Spleen (tissue), 11 donors: ENCODE data around the gene WBP4. TPM values are rescaled to one million over a fixed set of nuclear protein-coding genes. Genes with fewer than 3 reads are reported as not detected.

Experiments used
- DNase-seq: peaks from one replicate; pipeline ENCODE4 v3.0.0-alpha.2; 2020
- H3K27ac ChIP-seq, 8 donors: fragments of 200-600 bp; sonication (generic) in 7 of 8; 1 replicate in 4 of 8; 2 replicates in 4 of 8; pipeline versions ENCODE4 v1.5.0 to v1.8.0; 2016 to 2021; ENCODE audit warnings: inconsistent platforms in 4 of 8, mild to moderate bottlenecking in 4 of 8, moderate library complexity in 1 of 8
- H3K27me3 ChIP-seq, 7 donors: fragments of 200-600 bp; sonication (generic) in 6 of 7; replicated peaks in 1 of 7; 1 replicate in 4 of 7; 2 replicates in 3 of 7; pipeline versions ENCODE4 v1.5.0 to v1.8.0; 2016 to 2021; ENCODE audit warnings: inconsistent platforms in 3 of 7, mild to moderate bottlenecking in 1 of 7
- H3K36me3 ChIP-seq, 6 donors: fragments of 200-600 bp; sonication (generic) in 5 of 6; 1 replicate in 4 of 6; 2 replicates in 2 of 6; pipeline versions ENCODE4 v1.5.0 to v1.8.0; 2016 to 2021; ENCODE audit warnings: inconsistent platforms in 2 of 6
- H3K4me1 ChIP-seq, 6 donors: fragments of 200-600 bp; sonication (generic) in 5 of 6; 1 replicate in 3 of 6; 2 replicates in 3 of 6; pipeline versions ENCODE4 v1.5.0 to v1.8.0; 2016 to 2021; ENCODE audit warnings: inconsistent platforms in 3 of 6
- H3K4me3 ChIP-seq, 8 donors: fragments of 200-600 bp; sonication (generic) in 7 of 8; 1 replicate in 4 of 8; 2 replicates in 4 of 8; pipeline versions ENCODE4 v1.5.0 to v1.8.0; 2016 to 2021; ENCODE audit warnings: inconsistent platforms in 4 of 8, mild to moderate bottlenecking in 4 of 8, moderate library complexity in 2 of 8
- H3K9me3 ChIP-seq, 8 donors: fragments of 200-600 bp; sonication (generic) in 7 of 8; 1 replicate in 4 of 8; 2 replicates in 4 of 8; pipeline versions ENCODE4 v1.5.0 to v1.8.0; 2016 to 2021; ENCODE audit warnings: inconsistent platforms in 4 of 8
- POLR2A ChIP-seq, 3 donors: fragments of 450-650 bp; IDR thresholded peaks; one replicate each; pipeline ENCODE4 v1.5.1; 2017; ENCODE audit warnings: antibody characterized with exemption in 3 of 3, mild to moderate bottlenecking in 1 of 3
- POLR2AphosphoS5 ChIP-seq, 3 donors: sonication (generic); formaldehyde crosslinking; IDR thresholded peaks; one replicate each; pipeline ENCODE4 v1.5.1; 2017; ENCODE audit warnings: antibody characterized with exemption in 3 of 3
- WGBS, 5 donors: extraction: QIAGEN DNeasy Blood & Tissue Kit in 3 of 5; methylation state at CpG; one replicate each; pipeline versions ENCODE4 v1.1.5 to v1.1.7; 2013 to 2018; 5-methylcytosine and 5-hydroxymethylcytosine counted together
- intact Hi-C: fragments of 100-400 bp; cut with DNase I; formaldehyde crosslinking; loops from one replicate; pipeline ENCODE4 v1.15.0; 2023; ENCODE audit warnings: low total_unique reads
- polyA plus RNA-seq, 3 donors: library from polyadenylated mRNA; stranded (reverse); fragments of 200-250 nt; gene quantifications; one replicate each; pipeline ENCODE4 v1.2.1, GENCODE V29; 2013
- total RNA-seq, 7 donors: library from RNA; depleted of rRNA in 3 of 7; stranded (reverse); fragments of >200 nt in 3 of 7; fragmentation: NEBNext Ultra II Directional in 4 of 7; extraction: Animal tissue kit (Norgen Biotek cat#: 25700) in 4 of 7; gene quantifications; one replicate each; pipeline versions ENCODE4 v1.1.0 to v1.2.1, GENCODE V29; 2016 to 2021
- TF ChIP-seq, protein P1 (sequence below), 11 experiments: fragments of 200-600 bp in 7 of 11; fragments of 450-650 bp in 4 of 11; sonication (generic) in 4 of 11; IDR thresholded peaks in 8 of 11; conservative IDR thresholded peaks in 3 of 11; 1 replicate in 7 of 11; 2 replicates in 4 of 11; pipeline versions ENCODE4 v1.4.0 to v1.8.0; 2016 to 2021; ENCODE audit warnings: antibody characterized with exemption in 11 of 11, inconsistent platforms in 4 of 11, mild to moderate bottlenecking in 1 of 11
- donor health status: healthy with polysubstance abuse.
- donor health status: DM: no; HTN: no; CAD: no; lungs with moderate emphysema.
- donor health status: DM: no; HTN: no; CAD: no.
- donor health status: Bipolar disorder and iron deficiency.
- donor health status: healthy.
- donor health status: DM: no; HTN: no; CAD: no.
- donor health status: DM: yes; HTN: yes; CAD: no.

The WBP4 gene
- total and polyA plus RNA-seq, 10 donors, result 7.0 to 9.2 (median 8.4) TPM

DNA sequence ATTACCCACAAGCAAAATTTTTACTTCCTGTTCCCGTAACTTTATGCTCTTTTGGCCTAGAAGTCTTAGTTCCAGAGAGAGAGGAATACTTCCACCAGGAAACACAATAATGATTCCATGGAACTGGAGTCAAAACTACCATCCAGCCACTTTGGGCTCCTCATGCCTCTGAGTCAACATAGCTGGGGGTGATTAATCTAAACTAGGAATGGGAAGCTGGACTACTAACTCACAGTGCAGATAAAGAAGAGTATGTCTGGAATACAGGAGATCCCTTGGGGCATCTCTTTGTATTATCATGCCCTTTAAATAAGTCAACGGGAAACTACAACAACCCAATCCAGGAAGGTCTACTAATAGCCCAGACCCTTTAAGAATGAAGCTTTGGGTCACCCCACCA is 33.3 kb upstream of the WBP4 start:
- no peaks in the 10 kb centered on the region for H3K9me3 ChIP-seq
- intact Hi-C loops, result no loop called here

DNA sequence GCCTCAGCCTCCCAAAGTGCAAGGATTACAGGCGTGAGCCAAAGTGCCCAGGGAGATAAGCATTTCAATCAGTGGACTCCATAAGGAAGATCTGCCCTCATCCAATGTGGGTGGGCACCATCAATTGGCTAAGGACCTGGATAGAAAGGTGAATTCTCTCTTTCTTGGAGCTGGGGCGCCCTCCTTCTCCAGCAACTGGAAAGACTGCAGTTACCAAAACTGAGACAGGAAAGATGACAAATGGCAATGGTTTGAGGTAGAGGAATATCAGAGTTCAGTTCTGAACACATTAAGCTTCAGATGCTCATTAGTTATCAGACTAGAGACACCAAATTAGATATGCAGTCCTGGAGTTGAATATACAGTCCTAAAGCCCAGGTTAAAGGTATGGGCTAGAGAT is 31.7 kb upstream of the WBP4 start:
- intact Hi-C loops, result no loop called here
- DNase-seq, result no peak
- TF ChIP-seq, protein P1, sequence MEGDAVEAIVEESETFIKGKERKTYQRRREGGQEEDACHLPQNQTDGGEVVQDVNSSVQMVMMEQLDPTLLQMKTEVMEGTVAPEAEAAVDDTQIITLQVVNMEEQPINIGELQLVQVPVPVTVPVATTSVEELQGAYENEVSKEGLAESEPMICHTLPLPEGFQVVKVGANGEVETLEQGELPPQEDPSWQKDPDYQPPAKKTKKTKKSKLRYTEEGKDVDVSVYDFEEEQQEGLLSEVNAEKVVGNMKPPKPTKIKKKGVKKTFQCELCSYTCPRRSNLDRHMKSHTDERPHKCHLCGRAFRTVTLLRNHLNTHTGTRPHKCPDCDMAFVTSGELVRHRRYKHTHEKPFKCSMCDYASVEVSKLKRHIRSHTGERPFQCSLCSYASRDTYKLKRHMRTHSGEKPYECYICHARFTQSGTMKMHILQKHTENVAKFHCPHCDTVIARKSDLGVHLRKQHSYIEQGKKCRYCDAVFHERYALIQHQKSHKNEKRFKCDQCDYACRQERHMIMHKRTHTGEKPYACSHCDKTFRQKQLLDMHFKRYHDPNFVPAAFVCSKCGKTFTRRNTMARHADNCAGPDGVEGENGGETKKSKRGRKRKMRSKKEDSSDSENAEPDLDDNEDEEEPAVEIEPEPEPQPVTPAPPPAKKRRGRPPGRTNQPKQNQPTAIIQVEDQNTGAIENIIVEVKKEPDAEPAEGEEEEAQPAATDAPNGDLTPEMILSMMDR (IDR thresholded peaks at IDR 0.05 in 8 of 11, conservative IDR thresholded peaks at IDR 0.05 in 3 of 11), result no peak
- TF ChIP-seq POLR2A (IDR thresholded peaks at IDR 0.05) (no peak), POLR2AphosphoS5 (IDR thresholded peaks at IDR 0.05) (no peak)
- H3K9me3 ChIP-seq, result no peaks in the 10 kb centered on the region
- H3K27me3 ChIP-seq, result no peaks in the 10 kb centered on the region
- no peak overlapping the region for H3K27ac ChIP-seq
- no peak overlapping the region for H3K4me3 ChIP-seq
- 93 to 98% (median 97%) methylated on average over 2 of the region's 2 CpGs for WGBS, 5 donors
- H3K4me1 ChIP-seq, result peaks cover 0 to 45% (median 21%) of the 10 kb centered on the region in 6 donors
- H3K36me3 ChIP-seq, result peaks cover 0 to 8% (median 0%) of the 10 kb centered on the region in 6 donors

More for the DNA sequence above, 33.3 kb upstream of the WBP4 start:
- no peak overlapping the region for H3K4me3 ChIP-seq
- TF ChIP-seq, protein P1 (IDR thresholded peaks at IDR 0.05 in 8 of 11, conservative IDR thresholded peaks at IDR 0.05 in 3 of 11), result no peak
- TF ChIP-seq POLR2A (IDR thresholded peaks at IDR 0.05) (no peak), POLR2AphosphoS5 (IDR thresholded peaks at IDR 0.05) (no peak)
- no peak for DNase-seq
- no peaks in the 10 kb centered on the region for H3K27me3 ChIP-seq
- H3K4me1 ChIP-seq, result peaks cover 0 to 33% (median 12%) of the 10 kb centered on the region in 6 donors
- H3K36me3 ChIP-seq, result peaks cover 0 to 8% (median 0%) of the 10 kb centered on the region in 6 donors
- 67 to 80% (median 76%) methylated on average over 2 of the region's 2 CpGs for WGBS, 5 donors
- H3K27ac ChIP-seq, result no peak overlapping the region

DNA sequence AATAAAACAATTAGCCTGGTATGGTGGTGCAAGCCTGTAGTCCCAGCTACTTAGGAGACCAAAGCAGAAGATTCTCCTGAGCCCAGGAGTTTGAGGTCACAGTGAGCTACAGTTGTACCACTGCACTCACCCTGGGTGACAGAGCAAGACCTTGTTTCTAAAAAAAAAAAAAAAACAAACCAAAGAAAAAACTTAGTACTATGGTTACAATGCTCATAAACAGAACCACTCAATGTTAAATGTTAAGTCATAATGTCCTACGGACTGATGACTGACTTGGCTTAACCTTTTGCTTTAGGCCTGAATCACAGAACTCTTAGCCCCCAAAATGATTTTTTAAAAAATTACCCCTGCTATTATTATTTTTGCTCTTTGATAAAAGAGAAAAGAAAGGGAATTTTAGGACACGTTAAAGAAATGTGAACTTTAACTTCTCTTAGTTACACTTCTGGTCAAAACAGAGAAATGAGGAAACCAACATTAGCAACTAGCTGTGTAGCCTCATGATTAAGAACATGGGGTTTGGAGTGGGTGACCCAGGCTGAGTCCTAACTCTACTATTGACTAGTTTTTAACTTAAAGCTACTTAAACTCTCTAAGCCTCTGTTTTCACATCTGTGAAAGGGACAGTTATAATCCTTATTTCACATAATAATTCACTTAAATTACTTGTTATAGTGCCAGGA is 28.5 kb upstream of the WBP4 start:
- TF ChIP-seq, protein P1 (IDR thresholded peaks at IDR 0.05 in 8 of 11, conservative IDR thresholded peaks at IDR 0.05 in 3 of 11), result no peak
- TF ChIP-seq POLR2A (IDR thresholded peaks at IDR 0.05) (no peak), POLR2AphosphoS5 (IDR thresholded peaks at IDR 0.05) (no peak)
- Histone ChIP-seq H3K36me3 (no peaks in the 10 kb centered on the region), H3K27ac (no peak overlapping the region), H3K9me3 (no peaks in the 10 kb centered on the region), H3K4me1 (peaks cover 4 to 42% (median 15%) of the 10 kb centered on the region in 6 donors), H3K4me3 (no peak overlapping the region), H3K27me3 (no peaks in the 10 kb centered on the region)
- no peak for DNase-seq
- 35 to 65% (median 40%) methylated on average over 2 of the region's 2 CpGs for WGBS, 5 donors
- intact Hi-C loops, result no loop called here

GRCh38 chr13:41034382-41034781 is 26.9 kb upstream of the WBP4 start:
- Histone ChIP-seq H3K27me3 (no peaks in the 10 kb centered on the region), H3K4me1 (peaks cover 4 to 42% (median 15%) of the 10 kb centered on the region in 6 donors), H3K4me3 (no peak overlapping the region), H3K36me3 (no peaks in the 10 kb centered on the region), H3K27ac (no peak overlapping the region), H3K9me3 (no peaks in the 10 kb centered on the region)
- DNase-seq, result no peak
- intact Hi-C loops, result no loop called here
- TF ChIP-seq POLR2A (IDR thresholded peaks at IDR 0.05) (no peak), POLR2AphosphoS5 (IDR thresholded peaks at IDR 0.05) (no peak)
- WGBS, 5 donors, result 93 to 96% (median 95%) methylated on average over 4 of the region's 4 CpGs
